Body of pancreas (tissue), 4 donors: ENCODE data around the gene POLA2. TPM values are rescaled to one million over a fixed set of nuclear protein-coding genes. Genes with fewer than 3 reads are reported as not detected.

ENCODE experiments used
- ATAC-seq: fragments of 150-250 bp; one replicate; pipeline ENCODE4 v1.9.1; 2016
- DNase-seq, 4 donors: peaks; one replicate each; pipeline ENCODE4 v3.0.0-alpha.2; 2019
- H3K27ac ChIP-seq, 4 donors: fragments of 200-600 bp; sonication (generic); 1 replicate in 3 of 4; 2 replicates in 1 of 4; pipeline versions ENCODE4 v1.5.1 to v1.6.1; 2016 to 2019; ENCODE audit warnings: mild to moderate bottlenecking in 1 of 4, mixed read lengths in 1 of 4, moderate library complexity in 1 of 4
- H3K27me3 ChIP-seq, 2 donors: fragments of 200-600 bp; sonication (generic); one replicate each; pipeline ENCODE4 v1.6.0; 2016; ENCODE audit warnings: mild to moderate bottlenecking in 1 of 2
- H3K36me3 ChIP-seq, 2 donors: fragments of 200-600 bp; sonication (generic); replicated peaks in 1 of 2; 2 replicates each; pipeline ENCODE4 v1.5.1; 2016; ENCODE audit warnings: low read depth in 2 of 2; ENCODE audit not compliant: insufficient read depth in 1 of 2
- H3K4me1 ChIP-seq: fragments of 200-600 bp; sonication (generic); one replicate; pipeline ENCODE4 v1.6.0; 2016
- H3K4me3 ChIP-seq, 2 donors: fragments of 200-600 bp; sonication (generic); 1 replicate in 1 of 2; 2 replicates in 1 of 2; pipeline ENCODE4 v1.5.1; 2016 to 2019
- H3K9me3 ChIP-seq, 3 donors: fragments of 200-600 bp; sonication (generic); 1 replicate in 2 of 3; 2 replicates in 1 of 3; pipeline ENCODE4 v1.5.1; 2016
- POLR2A ChIP-seq, 3 donors: fragments of 450-650 bp; IDR thresholded peaks; one replicate each; pipeline ENCODE4 v1.6.1; 2016; ENCODE audit warnings: antibody characterized with exemption in 3 of 3, mild to moderate bottlenecking in 2 of 3
- WGBS, 2 donors: methylation state at CpG; one replicate each; pipeline ENCODE4 v1.1.5; 2017; 5-methylcytosine and 5-hydroxymethylcytosine counted together
- intact Hi-C: fragments of 100-400 bp; cut with DNase I; formaldehyde crosslinking; loops from one replicate; pipeline ENCODE4 v1.15.1; 2023
- total RNA-seq, 2 donors: library from RNA; depleted of rRNA; stranded (reverse); fragments of >200 nt; gene quantifications; one replicate each; pipeline ENCODE4 v1.1.0, GENCODE V29; 2016
- TF ChIP-seq, protein P1 (sequence below), 7 experiments: fragments of 450-650 bp in 4 of 7; fragments of 200-600 bp in 3 of 7; sonication (generic) in 3 of 7; IDR thresholded peaks; one replicate each; pipeline ENCODE4 v1.5.1; 2016 to 2019; ENCODE audit warnings: antibody characterized with exemption in 7 of 7

The POLA2 gene
- total RNA-seq, 2 donors from 2014 or later = 7.3 to 19.1 TPM

GRCh38 chr11:65288706-65289536, 27.2 kb downstream of the POLA2 start:
- DNase-seq = peak in 3 of 4 donors; percentile 27 to 47 (median 35)
- intact Hi-C loops = no loop called here

GRCh38 chr11:65290448-65291165, 28.8 kb downstream of the POLA2 start:
- intact Hi-C loops = no loop called here
- no peaks in the 10 kb centered on the region for H3K9me3 ChIP-seq
- peak in 1 of 3 donors; percentile 20 for TF ChIP-seq POLR2A (IDR thresholded peaks at IDR 0.05)
- TF ChIP-seq, protein P1, sequence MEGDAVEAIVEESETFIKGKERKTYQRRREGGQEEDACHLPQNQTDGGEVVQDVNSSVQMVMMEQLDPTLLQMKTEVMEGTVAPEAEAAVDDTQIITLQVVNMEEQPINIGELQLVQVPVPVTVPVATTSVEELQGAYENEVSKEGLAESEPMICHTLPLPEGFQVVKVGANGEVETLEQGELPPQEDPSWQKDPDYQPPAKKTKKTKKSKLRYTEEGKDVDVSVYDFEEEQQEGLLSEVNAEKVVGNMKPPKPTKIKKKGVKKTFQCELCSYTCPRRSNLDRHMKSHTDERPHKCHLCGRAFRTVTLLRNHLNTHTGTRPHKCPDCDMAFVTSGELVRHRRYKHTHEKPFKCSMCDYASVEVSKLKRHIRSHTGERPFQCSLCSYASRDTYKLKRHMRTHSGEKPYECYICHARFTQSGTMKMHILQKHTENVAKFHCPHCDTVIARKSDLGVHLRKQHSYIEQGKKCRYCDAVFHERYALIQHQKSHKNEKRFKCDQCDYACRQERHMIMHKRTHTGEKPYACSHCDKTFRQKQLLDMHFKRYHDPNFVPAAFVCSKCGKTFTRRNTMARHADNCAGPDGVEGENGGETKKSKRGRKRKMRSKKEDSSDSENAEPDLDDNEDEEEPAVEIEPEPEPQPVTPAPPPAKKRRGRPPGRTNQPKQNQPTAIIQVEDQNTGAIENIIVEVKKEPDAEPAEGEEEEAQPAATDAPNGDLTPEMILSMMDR (IDR thresholded peaks at IDR 0.05) = peak in 1 of 7 experiments; percentile 0
- H3K27me3 ChIP-seq = no peaks in the 10 kb centered on the region
- H3K27ac ChIP-seq = peak overlapping the region; percentile 64 to 85 (median 76)
- H3K4me3 ChIP-seq = no peak overlapping the region
- peaks cover 28% of the 10 kb centered on the region for H3K4me1 ChIP-seq
- DNase-seq (peak; percentile 84 to 94 (median 93)), ATAC-seq (peak; percentile 92)
- WGBS, 2 donors = 20 to 32% methylated on average over 8 of the region's 8 CpGs
- H3K36me3 ChIP-seq = peaks cover 0 to 4% of the 10 kb centered on the region in 2 donors

More at GRCh38 chr11:65288706-65289536, 27.2 kb downstream of the POLA2 start:
- peaks cover 0 to 3% of the 10 kb centered on the region in 2 donors for H3K36me3 ChIP-seq
- H3K4me3 ChIP-seq = no peak overlapping the region
- H3K27ac ChIP-seq = no peak overlapping the region
- H3K27me3 ChIP-seq = no peaks in the 10 kb centered on the region
- H3K4me1 ChIP-seq = peaks cover 28% of the 10 kb centered on the region
- ATAC-seq = no peak
- H3K9me3 ChIP-seq = no peaks in the 10 kb centered on the region
- WGBS, 2 donors = 62 to 68% methylated on average over 6 of the region's 6 CpGs
- no peak for TF ChIP-seq POLR2A (IDR thresholded peaks at IDR 0.05)
- TF ChIP-seq, protein P1 (IDR thresholded peaks at IDR 0.05) = no peak

GRCh38 chr11:65291613-65292012, 29.9 kb downstream of the POLA2 start:
- no peak for DNase-seq
- no peak for TF ChIP-seq POLR2A (IDR thresholded peaks at IDR 0.05)
- TF ChIP-seq, protein P1 (IDR thresholded peaks at IDR 0.05) = no peak
- Histone ChIP-seq H3K27me3 (no peaks in the 10 kb centered on the region), H3K4me1 (peaks cover 28% of the 10 kb centered on the region), H3K36me3 (peaks cover 0 to 9% of the 10 kb centered on the region in 2 donors), H3K9me3 (no peaks in the 10 kb centered on the region), H3K4me3 (no peak overlapping the region), H3K27ac (peak overlapping the region; percentile 64 to 85 (median 76))
- intact Hi-C loops = no loop called here
- 68 to 75% methylated on average over 5 of the region's 5 CpGs for WGBS, 2 donors
- no peak for ATAC-seq

- ATAC-seq = no peak
Observed at GRCh38 chr11:65292890-65293289, 31.1 kb downstream of the POLA2 start.

More at GRCh38 chr11:65292890-65293289, 31.1 kb downstream of the POLA2 start:
- no peak overlapping the region for H3K27ac ChIP-seq
- H3K27me3 ChIP-seq = no peaks in the 10 kb centered on the region
- H3K4me1 ChIP-seq = peaks cover 28% of the 10 kb centered on the region
- peaks cover 0 to 9% of the 10 kb centered on the region in 2 donors for H3K36me3 ChIP-seq
- DNase-seq = no peak
- intact Hi-C loops = no loop called here
- no peak overlapping the region for H3K4me3 ChIP-seq
- WGBS, 2 donors = 63% methylated on average over 5 of the region's 5 CpGs
- H3K9me3 ChIP-seq = no peaks in the 10 kb centered on the region
- TF ChIP-seq, protein P1 (IDR thresholded peaks at IDR 0.05) = no peak
- no peak for TF ChIP-seq POLR2A (IDR thresholded peaks at IDR 0.05)
